Measurements from ENCODE around the gene ZSCAN31.

DNA sequence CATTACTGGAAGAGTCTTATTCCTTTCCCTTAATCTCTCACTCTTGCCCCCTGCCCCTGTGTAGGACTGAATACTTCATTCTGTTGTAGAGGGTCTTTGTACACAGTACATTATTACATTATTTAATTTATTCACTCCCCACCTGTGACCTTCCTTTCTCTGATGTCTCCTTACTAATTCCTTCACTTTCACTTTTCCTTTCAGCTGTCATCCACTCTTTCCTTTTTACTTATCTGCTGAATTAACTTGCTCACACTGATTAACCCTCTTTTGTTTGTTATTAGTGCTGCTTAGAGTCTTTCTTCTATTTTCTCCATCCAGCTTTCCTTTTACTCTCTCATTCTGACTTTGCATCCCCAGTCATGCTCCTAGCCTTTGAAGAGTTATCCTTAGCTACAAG lies 61.1 kb downstream of the ZSCAN31 start:
- no peak for TF ChIP-seq CTCF (IDR thresholded peaks at IDR 0.05)
- TF ChIP-seq POLR2A (IDR thresholded peaks at IDR 0.05) = no peak
- no peak for TF ChIP-seq POLR2AphosphoS5 (IDR thresholded peaks at IDR 0.05)
- TF ChIP-seq EP300 (IDR thresholded peaks at IDR 0.05; ENCODE audit: low read depth) = no peak
